ENCODE measurements around the gene TMEM167B. TPM values are rescaled to one million over a fixed set of nuclear protein-coding genes. Genes with fewer than 3 reads are reported as not detected.

The TMEM167B gene
- total RNA-seq, 1 donor from 2014 or later, result 45.0 TPM

Other genes with a start within 250 kb of the TMEM167B start
- not detected in 2 replicates for gene AKNAD1, start 233.7 kb upstream of the TMEM167B start, total RNA-seq
- 1.5 and 2.6 TPM in 2 replicates for gene GPSM2, start 213.8 kb upstream of the TMEM167B start, total RNA-seq
- 19.5 and 28.3 TPM in 2 replicates for gene CLCC1, start 127.3 kb upstream of the TMEM167B start, total RNA-seq
- gene WDR47, start 48.7 kb upstream of the TMEM167B start, total RNA-seq, result 10.3 and 10.9 TPM in 2 replicates
- gene TAF13, start 14.8 kb upstream of the TMEM167B start, total RNA-seq, result 18.5 and 21.2 TPM in 2 replicates
- 0.27 and 0.38 TPM in 2 replicates for gene ELAPOR1, start 23.4 kb downstream of the TMEM167B start, total RNA-seq
- 182 and 188 TPM in 2 replicates for gene SARS1, start 123.2 kb downstream of the TMEM167B start, total RNA-seq
- 0.81 and 1.1 TPM in 2 replicates for gene CELSR2, start 158.8 kb downstream of the TMEM167B start, total RNA-seq
- 0.69 TPM in 1 of 2 replicates, not detected in the other for gene PSRC1, start 192.4 kb downstream of the TMEM167B start, total RNA-seq
- gene MYBPHL, start 216.2 kb downstream of the TMEM167B start, total RNA-seq, result not detected in 2 replicates

All from activated B cell treated with CpG ODN at 0.5 μM for 24 hours (primary cell).